H1 (cell line): ENCODE measurements around the gene GBX1. TPM values are rescaled to one million over a fixed set of nuclear protein-coding genes. Genes with fewer than 3 reads are reported as not detected.

ENCODE experiments used
- CREB1 ChIP-seq: IDR thresholded peaks from 2 replicates; pipeline ENCODE4 v1.6.1; 2012; ENCODE audit warnings: inconsistent platforms
- EGR1 ChIP-seq: IDR thresholded peaks from 2 replicates; pipeline ENCODE4 v1.6.1; 2011; ENCODE audit warnings: low read depth, low read length, borderline replicate concordance
- USF2 ChIP-seq: IDR thresholded peaks from 2 replicates; pipeline ENCODE4 v1.6.1; 2011; ENCODE audit warnings: low read length, improper control_type of control experiment
- polyA plus RNA-seq, 7 experiments: library from polyadenylated mRNA; depleted of rRNA in 3 of 7; stranded (reverse) in 5 of 7; unstranded in 2 of 7; fragments of >200 nt in 5 of 7; fragments of 200-250 nt in 2 of 7; gene quantifications; 1 replicate in 5 of 7; 2 replicates in 1 of 7; 4 replicates in 1 of 7; pipeline versions ENCODE4 v1.2.1 to v1.2.3, GENCODE V29; 2011 to 2013; ENCODE audit warnings: missing spikeins in 2 of 7, mixed read lengths in 2 of 7
- total RNA-seq: library from RNA; stranded (reverse); fragmentation: NEBNext Ultra II Directional; extraction: Animal tissue kit (Norgen Biotek cat#: 25700); gene quantifications from 2 replicates; pipeline ENCODE4 v1.2.1, GENCODE V29; 2021

The GBX1 gene
- total and polyA plus RNA-seq, 2 of the 8 experiments (the other 6 are each of a cell fraction or from before 2014, with no cell fraction given), result not detected

GRCh38 chr7:151143261-151144015, 24.1 kb downstream of the GBX1 start (continued):
- TF ChIP-seq CREB1 (no peak), EGR1 (no peak), USF2 (no peak)
